ENCODE data around the gene SMIM29.

The SMIM29 gene

DNA sequence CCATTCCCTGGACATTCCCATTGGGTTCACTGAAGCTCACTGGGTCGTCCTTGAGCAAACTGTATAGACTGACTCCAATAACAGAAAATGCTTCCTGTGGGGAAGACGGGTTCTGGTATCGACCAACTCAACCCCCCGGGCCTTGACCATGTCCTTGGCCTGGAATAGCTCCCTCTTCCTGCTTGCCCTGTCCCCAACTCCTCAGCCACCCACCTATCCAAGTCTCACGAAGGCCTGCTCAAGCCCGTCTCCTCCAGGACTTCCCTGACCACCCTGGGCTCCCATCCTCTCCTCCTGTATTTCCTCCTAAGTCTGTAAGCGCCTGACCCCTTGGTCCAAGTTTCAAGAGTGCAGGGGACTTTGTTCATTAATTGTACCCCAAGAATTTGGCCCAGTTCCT, 14.9 kb downstream of the SMIM29 start:
- no peak for TF ChIP-seq CTCF (IDR thresholded peaks at IDR 0.05; ENCODE audit: insufficient read depth, missing control alignments)
- DNase-seq (ENCODE audit: insufficient read length, low spot score): no peak
- FAIRE-seq: no peak

- FAIRE-seq (no peak), DNase-seq (ENCODE audit: insufficient read length, low spot score) (no peak)
- TF ChIP-seq CTCF (IDR thresholded peaks at IDR 0.05; ENCODE audit: insufficient read depth, missing control alignments): no peak
Measured at GRCh38 chr6:34232901-34233300, 15.9 kb downstream of the SMIM29 start.

DNA sequence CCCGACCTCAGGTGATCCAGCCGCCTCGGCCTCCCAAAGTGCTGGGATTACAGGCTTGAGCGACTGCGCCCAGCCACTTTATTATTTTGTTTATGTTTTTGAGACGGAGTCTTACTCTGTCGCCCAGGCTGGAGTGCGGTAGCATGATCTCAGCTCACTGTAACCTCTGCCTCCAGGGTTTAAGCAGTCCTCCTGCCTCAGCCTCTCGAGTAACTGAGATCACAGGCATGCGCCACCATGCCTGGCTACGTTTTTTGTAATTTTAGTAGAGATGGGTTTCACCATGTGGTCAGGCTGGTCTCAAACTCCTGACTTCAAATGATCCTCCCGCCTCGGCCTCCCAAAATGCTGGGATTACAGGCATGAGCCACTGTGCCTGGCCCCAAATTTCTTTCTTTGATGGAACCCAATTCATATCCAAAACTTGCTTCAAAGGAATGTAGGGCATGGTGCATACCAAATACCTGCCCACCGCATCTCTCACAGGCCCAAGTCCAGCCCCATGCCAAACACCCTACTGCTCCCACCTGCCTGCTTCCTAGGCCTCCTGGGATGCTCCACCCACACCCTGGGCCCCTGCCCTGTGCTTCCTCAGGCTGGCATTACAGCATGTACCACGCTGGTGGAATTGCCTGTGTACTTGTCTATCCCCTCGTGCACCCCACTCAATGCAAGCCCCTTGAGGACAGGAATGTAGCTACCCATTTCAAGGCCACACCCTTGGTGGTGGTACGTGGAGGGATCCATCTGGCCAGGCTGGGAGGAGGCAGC, 17.1 kb downstream of the SMIM29 start:
- FAIRE-seq (no peak), DNase-seq (ENCODE audit: insufficient read length, low spot score) (no peak)
- TF ChIP-seq CTCF (IDR thresholded peaks at IDR 0.05; ENCODE audit: insufficient read depth, missing control alignments): no peak

DNA sequence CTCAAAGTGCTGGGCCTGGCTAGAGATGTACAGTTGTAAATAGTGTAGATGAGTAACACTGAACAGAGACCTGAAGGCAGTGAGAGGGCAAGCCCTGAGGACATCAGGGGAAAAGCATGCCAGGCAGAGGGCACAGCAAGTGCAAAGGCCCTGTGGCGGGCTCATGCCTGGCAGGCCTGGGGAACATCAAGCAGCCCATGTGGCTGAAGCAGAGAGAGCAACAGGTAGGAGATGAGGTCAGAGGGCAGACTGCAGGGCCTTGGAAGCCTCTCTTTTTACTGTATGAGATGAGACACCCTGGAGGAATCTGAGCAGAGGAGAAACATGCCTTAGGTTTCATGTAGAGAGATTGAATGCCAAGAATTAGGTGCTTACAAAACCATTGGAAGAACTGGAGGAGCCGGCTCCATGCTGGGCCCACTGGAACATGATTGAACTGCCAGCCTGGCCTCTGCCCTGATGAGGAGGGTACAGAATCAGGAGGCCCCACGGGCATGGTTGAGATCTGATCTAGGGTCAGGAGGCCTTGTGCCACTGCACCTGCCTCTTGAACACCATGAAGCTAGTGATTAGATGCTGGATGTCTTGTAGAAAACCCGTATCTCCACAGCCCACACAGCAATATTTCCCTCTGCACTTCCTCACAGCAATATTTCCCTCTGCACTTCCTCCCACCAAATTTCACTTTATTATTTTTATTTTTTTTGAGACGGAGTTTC, 18.0 kb downstream of the SMIM29 start:
- FAIRE-seq (no peak), DNase-seq (ENCODE audit: insufficient read length, low spot score) (no peak)
- TF ChIP-seq CTCF (IDR thresholded peaks at IDR 0.05; ENCODE audit: insufficient read depth, missing control alignments): no peak

- DNase-seq (ENCODE audit: insufficient read length, low spot score) (no peak), FAIRE-seq (no peak)
- TF ChIP-seq CTCF (IDR thresholded peaks at IDR 0.05; ENCODE audit: insufficient read depth, missing control alignments): no peak
Measured at GRCh38 chr6:34229877-34230276, 18.9 kb downstream of the SMIM29 start.

GRCh38 chr6:34227761-34228421, 20.9 kb downstream of the SMIM29 start:
- FAIRE-seq: no peak
- TF ChIP-seq CTCF (IDR thresholded peaks at IDR 0.05; ENCODE audit: insufficient read depth, missing control alignments): no peak
- no peak for DNase-seq (ENCODE audit: insufficient read length, low spot score)
